LNCaP clone FGC (cell line): ENCODE results near the gene NKAIN4.

Source experiments
- DNase-seq: peaks from one replicate; pipeline ENCODE4 v3.0.0-alpha.2; 2011; ENCODE audit warnings: low read depth
- H3K4me3 ChIP-seq: 2 replicates; pipeline ENCODE4 v1.5.1; 2011; ENCODE audit warnings: mild to moderate bottlenecking, low read depth, low read length, control low read depth
- TF ChIP-seq, protein P1 (sequence below): IDR thresholded peaks from 2 replicates; pipeline ENCODE4 v1.5.1; 2012; ENCODE audit warnings: mild to moderate bottlenecking; ENCODE audit not compliant: control insufficient read depth, insufficient read depth; ENCODE audit errors: extremely low read depth

NKAIN4 gene

GRCh38 chr20:63289311-63290135, 35.3 kb upstream of the NKAIN4 start:
- no peak overlapping the region for H3K4me3 ChIP-seq

GRCh38 chr20:63288581-63289251, 34.5 kb upstream of the NKAIN4 start:
- H3K4me3 ChIP-seq, result no peak overlapping the region
- no peak for DNase-seq
- TF ChIP-seq, protein P1, sequence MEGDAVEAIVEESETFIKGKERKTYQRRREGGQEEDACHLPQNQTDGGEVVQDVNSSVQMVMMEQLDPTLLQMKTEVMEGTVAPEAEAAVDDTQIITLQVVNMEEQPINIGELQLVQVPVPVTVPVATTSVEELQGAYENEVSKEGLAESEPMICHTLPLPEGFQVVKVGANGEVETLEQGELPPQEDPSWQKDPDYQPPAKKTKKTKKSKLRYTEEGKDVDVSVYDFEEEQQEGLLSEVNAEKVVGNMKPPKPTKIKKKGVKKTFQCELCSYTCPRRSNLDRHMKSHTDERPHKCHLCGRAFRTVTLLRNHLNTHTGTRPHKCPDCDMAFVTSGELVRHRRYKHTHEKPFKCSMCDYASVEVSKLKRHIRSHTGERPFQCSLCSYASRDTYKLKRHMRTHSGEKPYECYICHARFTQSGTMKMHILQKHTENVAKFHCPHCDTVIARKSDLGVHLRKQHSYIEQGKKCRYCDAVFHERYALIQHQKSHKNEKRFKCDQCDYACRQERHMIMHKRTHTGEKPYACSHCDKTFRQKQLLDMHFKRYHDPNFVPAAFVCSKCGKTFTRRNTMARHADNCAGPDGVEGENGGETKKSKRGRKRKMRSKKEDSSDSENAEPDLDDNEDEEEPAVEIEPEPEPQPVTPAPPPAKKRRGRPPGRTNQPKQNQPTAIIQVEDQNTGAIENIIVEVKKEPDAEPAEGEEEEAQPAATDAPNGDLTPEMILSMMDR, result no peak

More at GRCh38 chr20:63289311-63290135, 35.3 kb upstream of the NKAIN4 start:
- DNase-seq, result no peak
- TF ChIP-seq, protein P1, result no peak

DNA sequence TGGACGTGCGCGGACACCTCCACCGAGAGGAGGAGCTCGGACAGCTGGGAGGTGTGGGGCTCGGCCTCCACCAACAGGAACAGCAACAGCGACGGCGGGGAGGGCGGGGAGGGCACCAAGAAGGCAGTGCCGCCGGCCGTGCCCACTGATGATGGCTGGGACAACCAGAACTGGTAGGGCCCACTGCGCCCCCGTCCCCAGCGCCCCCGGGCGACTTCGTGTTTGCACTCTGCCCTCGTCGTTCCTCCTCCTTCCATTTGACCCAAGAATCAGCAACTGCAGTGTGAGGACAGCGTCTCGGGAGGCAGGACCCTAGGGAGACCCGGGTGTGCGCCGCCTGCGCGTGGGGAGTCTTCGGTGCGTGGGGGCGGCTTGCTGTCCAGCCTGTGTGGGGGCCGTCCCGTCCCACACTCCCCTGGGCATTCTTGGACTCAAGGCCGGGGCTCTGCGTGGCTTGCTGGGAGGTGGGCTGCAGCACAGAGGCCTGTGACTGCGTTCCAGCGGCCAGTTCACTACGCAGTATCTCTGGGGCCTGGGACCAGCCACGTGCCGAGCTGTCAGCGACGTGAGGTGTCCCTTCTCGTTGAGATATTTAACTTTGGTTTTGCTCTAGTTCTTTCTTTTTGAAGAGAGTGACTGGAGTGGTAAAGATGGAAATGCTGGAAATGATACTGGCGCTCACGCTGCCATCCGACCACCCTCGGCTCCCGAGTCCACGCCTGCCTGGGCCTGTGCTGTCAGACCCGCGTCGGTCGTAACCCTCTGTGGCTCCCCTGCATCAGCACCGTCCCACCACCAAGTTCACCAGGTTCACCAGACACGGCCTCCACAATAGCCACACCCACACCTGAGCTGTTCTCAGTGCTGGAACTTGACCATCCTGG, 33.7 kb upstream of the NKAIN4 start:
- no peak overlapping the region for H3K4me3 ChIP-seq
- DNase-seq, result no peak
- TF ChIP-seq, protein P1, result no peak

- TF ChIP-seq, protein P1, result no peak
- no peak for DNase-seq
- H3K4me3 ChIP-seq, result no peak overlapping the region
Observed at GRCh38 chr20:63286781-63287696, 32.8 kb upstream of the NKAIN4 start.

DNA sequence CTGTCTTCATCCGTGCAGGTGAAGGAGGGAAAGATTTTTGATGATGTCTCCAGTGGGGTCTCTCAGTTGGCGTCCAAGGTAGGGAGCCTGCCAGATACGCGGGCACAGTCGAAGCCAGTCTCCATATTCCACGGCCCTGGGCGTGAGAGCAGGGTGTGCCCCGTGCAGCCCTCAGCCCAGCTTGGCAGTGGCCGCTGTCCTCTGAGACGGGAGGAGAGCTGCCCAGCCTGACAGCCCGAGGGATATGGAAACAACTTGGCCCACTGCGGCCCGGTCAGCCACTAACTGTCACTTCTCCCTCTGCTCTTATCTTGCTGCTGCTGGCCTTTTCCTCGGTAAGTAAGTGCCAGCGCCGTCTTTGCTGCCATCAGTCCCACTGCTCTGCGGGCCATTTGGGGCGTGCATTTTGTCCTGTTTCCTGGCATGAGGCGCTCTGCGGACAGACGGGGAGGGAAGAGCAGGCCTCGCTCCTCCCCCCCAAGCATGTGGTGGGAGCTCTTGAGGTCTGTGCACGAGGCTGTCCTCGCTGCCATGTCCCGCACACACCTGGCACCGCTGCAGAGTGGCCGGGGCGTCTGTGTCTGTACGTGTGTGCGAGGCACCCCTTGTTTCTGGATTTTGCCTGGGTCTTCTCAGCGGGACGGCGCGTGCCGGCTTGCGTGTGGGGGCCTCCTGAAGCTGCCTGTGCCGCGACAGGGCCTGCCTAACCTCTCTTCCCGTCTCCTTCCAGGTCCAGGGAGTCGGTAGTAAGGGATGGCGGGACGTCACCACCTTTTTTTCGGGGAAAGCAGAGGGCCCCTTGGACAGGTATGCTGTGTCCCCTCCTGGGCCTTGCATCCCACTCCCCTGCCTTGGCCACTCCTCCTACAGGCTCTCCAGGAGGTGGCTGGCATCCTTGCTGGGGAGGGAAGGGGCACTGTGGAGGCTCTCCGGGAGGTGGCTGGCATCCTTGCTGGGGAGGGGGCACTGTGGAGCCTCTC, 31.7 kb upstream of the NKAIN4 start:
- TF ChIP-seq, protein P1, result no peak
- no peak overlapping the region for H3K4me3 ChIP-seq
- DNase-seq, result no peak
